GM21723 (cell line): ENCODE measurements around the gene LAMA4.

ENCODE experiments used
- ATAC-seq: cut with Tn5 transposase; IDR thresholded peaks from one replicate; pipeline ENCODE4 v1.9.1; 2021; ENCODE audit warnings: mild to moderate bottlenecking, moderate library complexity; ENCODE audit not compliant: unreplicated experiment

The LAMA4 gene

GRCh38 chr6:112241820-112242429, 12.4 kb downstream of the LAMA4 start:
- no peak for ATAC-seq

DNA sequence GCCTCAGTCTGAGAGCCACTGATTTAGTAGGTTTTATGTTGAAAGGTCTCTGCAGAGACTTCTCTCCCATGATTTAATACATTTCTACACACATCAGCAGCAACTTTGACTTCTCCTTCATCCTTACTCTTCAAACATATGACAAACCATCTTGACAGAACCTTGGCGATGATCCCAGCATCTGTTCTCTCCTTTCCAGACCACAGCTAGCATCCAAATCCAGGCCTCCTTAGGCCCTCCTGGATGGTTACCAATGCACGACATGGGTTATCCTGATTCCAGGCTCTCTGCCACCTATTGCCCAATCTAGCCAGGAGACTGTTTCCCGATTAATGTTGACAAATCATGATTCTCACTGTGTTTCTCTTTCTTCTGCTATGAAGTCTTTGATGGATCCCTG, 16.8 kb downstream of the LAMA4 start:
- no peak for ATAC-seq

- ATAC-seq, result no peak
These were observed 17.3 kb downstream of the LAMA4 start for GRCh38 chr6:112237066-112237465.

DNA sequence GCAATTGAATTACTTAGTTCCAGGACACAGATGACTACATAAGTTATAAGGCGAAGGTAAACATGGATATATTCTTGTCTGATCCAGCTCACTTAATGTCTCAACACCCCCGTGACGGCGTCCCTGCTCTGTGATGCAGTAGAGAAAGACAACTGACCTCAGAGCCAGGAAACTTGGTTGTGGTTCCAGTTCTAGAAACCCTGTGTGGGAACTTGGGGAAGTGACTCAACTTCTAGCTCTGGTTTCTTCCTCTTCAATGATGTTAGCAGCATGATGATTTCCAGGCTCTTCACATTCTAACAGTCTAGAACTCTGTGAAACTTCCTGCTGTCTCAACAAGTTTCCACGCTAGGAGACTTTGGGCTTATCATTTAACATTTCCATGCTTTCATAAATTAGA, 18.4 kb downstream of the LAMA4 start:
- no peak for ATAC-seq

- no peak for ATAC-seq
These were observed 19.8 kb downstream of the LAMA4 start for GRCh38 chr6:112234601-112235000.

DNA sequence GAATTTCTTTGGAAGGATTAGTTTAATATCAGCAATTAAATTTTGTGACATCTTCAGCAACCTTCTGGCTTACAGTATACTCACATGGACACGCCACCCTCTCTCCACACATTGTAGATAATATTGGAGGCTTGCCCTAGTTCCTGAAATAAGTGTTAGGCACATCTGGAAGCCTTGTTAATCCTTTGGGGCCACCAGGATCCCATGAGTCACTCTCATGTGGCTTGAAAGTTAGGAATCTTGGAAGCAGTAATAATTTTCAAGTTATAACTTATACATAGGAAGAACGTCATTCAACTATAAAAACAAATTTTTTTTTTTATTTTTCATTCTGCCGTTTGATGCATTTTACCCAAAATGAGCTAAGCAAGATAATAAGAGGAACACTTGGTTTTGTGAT, 20.5 kb downstream of the LAMA4 start:
- no peak for ATAC-seq

- ATAC-seq, result no peak
These were observed 21.5 kb downstream of the LAMA4 start for GRCh38 chr6:112232845-112233256.

DNA sequence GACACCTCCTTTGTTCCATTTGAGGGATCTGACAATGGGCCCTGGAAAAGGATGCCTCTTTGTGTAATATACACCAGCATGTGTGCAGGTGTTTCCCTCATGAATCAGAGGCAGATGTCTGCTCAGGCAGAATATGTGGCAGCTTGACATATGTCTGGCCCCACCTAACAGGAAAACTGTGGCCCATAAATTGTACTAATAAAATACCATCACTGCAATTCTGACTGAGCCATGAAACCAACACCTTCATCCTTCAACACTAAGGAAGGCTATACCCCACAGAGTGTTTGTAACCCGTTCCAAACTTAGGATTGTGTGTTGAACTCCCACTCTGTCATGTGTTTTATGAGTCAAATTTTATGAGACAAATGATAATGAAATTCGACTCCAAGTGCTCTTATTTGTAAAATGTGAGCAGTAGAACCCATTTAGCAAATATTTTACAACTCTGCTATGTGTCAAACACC, 22.7 kb downstream of the LAMA4 start:
- ATAC-seq, result no peak

GRCh38 chr6:112231164-112231563, 23.2 kb downstream of the LAMA4 start:
- ATAC-seq, result no peak

DNA sequence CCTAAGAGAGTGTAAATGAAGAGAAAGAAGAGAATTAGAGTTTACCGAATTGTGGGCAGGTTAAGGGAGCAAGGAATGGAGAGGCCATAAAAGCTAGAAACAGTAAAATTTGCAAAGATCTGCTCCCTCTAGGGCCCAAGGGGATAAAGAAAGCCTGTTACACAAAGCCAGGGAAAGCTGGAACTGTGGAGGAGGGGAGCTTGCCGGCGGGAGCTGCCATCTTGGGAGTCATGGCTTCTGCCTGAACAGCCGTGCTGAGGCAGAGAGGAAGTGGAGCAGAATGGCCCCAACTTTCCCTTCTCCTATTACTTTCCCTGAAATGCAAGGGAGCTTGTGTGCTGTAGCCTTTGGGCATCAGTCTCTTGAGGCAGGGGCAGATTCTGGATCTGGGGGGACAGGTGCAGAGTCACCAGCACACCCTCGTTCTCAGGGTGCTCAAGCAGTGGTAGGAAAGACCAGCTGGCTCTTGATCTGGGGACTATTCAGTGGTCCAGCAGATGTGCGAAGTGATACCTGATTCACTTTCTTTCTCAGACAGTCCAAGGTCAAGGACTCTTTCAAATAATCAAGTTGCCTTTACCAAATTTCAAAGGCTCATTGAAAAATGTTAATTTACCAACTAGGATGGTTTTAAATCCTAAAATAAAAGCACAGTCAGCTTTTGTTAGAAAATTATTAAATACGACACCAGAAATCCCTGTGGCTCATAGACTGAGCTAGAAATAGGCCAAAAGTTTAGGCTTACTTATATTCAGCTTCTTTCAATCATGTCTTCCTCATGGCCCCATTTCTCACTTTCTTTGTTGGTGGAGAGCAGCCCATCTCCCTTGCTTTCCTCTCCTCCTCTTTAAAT, 25.7 kb downstream of the LAMA4 start:
- ATAC-seq, result no peak

DNA sequence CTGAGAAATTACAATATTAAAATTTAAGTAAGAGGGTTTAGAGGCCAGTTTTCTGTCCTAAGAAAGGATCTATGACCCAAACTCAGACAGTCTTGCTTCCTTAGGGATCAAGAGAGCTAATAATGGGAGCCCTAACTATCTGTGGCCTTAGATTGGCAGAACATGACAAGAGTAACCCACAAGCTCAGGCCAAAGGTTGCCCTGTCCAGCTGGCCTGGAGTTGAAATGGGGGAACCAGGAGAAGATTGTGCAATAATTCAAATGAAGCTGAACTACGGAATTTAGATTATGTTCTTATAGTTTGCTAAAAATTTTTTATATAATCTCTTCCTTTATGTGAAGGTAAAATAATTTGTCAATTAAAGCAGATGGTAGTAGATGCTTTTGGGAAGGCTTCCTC, 26.4 kb downstream of the LAMA4 start:
- ATAC-seq, result no peak

DNA sequence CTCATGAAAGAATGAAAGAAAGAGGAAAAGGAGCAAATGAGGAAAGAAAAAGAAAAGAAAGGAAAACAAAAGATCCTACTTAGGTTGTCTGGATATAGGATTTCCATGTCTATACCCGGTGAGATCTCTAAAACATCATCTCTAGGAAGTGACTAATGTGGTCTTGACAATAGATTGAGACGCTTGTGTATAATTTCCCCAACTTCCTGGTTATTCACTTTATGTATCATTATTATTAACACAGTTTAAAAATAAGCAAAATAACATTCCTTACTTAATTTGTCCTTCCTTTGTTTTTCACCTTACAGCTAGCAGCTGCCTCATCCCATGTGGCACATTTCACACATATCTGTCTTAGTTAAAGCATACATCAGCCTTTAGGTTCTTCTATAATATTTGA, 27.0 kb downstream of the LAMA4 start:
- no peak for ATAC-seq

DNA sequence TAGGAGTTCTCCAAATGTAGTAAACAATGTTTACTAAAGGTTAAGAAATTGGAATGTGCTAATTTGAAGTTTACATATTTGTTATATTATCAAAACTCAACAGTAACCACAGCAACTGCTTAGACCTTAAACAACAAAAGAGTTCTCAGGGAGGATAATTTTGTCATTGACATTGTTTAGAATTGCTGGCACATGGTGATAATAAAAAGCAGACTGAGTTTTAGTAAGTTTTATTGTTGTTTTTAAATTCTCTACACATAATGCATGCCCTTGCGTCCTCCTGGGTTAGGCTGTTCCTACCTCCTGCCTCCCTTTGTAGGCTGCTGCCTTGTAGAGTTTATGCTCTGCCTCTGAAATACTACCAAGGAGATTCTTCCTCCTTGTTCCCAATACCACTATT, 28.7 kb downstream of the LAMA4 start:
- ATAC-seq, result no peak

GRCh38 chr6:112224088-112224487, 30.3 kb downstream of the LAMA4 start:
- no peak for ATAC-seq

GRCh38 chr6:112223070-112223861, 31.1 kb downstream of the LAMA4 start:
- ATAC-seq, result no peak

- no peak for ATAC-seq
These were observed 32.1 kb downstream of the LAMA4 start for GRCh38 chr6:112221981-112222852.

- no peak for ATAC-seq
These were observed 32.8 kb downstream of the LAMA4 start for GRCh38 chr6:112221561-112221960.

DNA sequence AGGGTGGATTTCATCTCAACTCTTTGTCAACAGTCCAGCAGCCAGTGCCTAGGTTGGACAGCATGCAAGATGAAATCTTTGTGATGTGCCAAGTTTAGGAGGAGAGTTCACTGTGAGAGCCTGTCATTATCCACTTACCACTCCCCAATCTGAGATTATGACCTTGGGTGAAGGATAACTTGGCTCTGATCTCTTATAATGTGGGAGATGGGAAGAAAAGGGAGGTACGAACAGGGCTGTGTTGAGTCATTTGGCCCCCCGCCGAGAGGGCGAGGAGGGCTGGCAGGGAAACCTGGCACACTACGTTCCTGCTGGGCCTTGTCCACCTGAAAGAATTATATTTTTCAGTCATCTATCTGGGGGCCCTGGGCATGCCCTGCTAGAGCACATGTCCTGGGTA, 35.8 kb downstream of the LAMA4 start:
- ATAC-seq, result no peak

DNA sequence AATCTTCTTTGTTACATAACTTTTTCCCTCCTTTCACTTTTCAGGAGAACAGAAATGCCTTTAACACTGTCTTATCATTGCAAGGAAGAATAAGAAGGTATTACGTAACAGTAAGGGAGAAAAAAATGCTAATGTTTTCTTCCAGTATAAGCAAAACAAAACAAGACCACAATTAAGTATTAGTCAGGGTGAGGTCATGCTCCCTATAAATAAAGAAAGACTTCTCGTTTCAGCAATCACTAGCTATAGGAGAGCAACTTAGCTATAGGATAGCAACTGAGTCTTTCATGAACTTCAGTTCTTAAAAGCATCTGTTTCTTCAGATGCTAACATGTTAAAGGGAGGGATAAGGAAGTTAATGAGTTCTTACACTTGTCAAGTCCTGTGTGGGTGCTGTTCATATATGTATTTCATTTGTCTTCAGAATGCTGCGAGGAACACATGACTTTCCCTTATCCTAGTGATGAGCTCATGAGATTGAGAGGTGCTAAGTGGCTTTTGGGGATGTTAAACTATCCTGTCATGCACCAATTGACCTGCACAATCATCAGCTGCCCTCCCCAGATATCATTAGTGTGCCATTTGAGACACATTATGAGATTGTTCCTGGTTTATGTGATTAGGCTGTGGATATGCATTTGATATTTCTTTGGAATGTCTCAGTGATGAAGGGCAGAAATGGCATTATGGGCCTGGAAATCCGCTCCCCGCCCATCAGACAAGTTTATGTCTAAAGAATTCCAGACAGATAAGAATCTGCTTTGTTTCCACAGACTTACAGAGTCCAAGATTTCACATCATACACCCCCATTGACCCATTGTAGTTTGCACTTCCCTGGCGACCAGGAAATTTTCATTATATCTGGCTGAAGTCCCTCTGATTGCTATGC, 37.5 kb downstream of the LAMA4 start:
- no peak for ATAC-seq
